H9 (cell line): ENCODE results near the gene TTLL9. TPM values are rescaled to one million over a fixed set of nuclear protein-coding genes. Genes with fewer than 3 reads are reported as not detected.

ENCODE experiments used
- DNase-seq: peaks from one replicate; pipeline ENCODE4 v3.0.0-alpha.2; 2017
- H2AFZ ChIP-seq: one replicate; pipeline ENCODE4 v1.6.1; 2013; ENCODE audit warnings: mild to moderate bottlenecking, low read length, control low read depth, moderate library complexity
- H2AK5ac ChIP-seq: 2 replicates; pipeline ENCODE4 v1.6.1; 2013; ENCODE audit warnings: low read length, control low read depth, mixed read lengths; ENCODE audit not compliant: insufficient read length
- H2BK120ac ChIP-seq: one replicate; pipeline ENCODE4 v1.6.1; 2013; ENCODE audit warnings: low read depth, mild to moderate bottlenecking, low read length, control low read depth, inconsistent platforms; ENCODE audit not compliant: poor library complexity, severe bottlenecking
- H2BK12ac ChIP-seq: 2 replicates; pipeline ENCODE4 v1.6.1; 2013; ENCODE audit warnings: low read length, control low read depth, mixed read lengths, low read depth; ENCODE audit not compliant: insufficient read length
- H2BK15ac ChIP-seq: 2 replicates; pipeline ENCODE4 v1.6.1; 2013; ENCODE audit warnings: low read depth, low read length, control low read depth
- H2BK20ac ChIP-seq: one replicate; pipeline ENCODE4 v1.6.1; 2013; ENCODE audit warnings: low read depth, mild to moderate bottlenecking, low read length, control low read depth, inconsistent platforms; ENCODE audit not compliant: poor library complexity, severe bottlenecking
- H2BK5ac ChIP-seq: 2 replicates; pipeline ENCODE4 v1.6.1; 2013; ENCODE audit warnings: low read length, control low read depth, mixed read lengths; ENCODE audit not compliant: insufficient read length
- H3K14ac ChIP-seq: 2 replicates; pipeline ENCODE4 v1.6.1; 2013; ENCODE audit warnings: low read length, control low read depth; ENCODE audit not compliant: insufficient read depth
- H3K18ac ChIP-seq: 2 replicates; pipeline ENCODE4 v1.6.1; 2013; ENCODE audit warnings: low read depth, mild to moderate bottlenecking, mixed read lengths, low read length, control low read depth; ENCODE audit not compliant: insufficient read length
- H3K23ac ChIP-seq: 2 replicates; pipeline ENCODE4 v1.6.1; 2013; ENCODE audit warnings: low read length, control low read depth, mixed read lengths, low read depth; ENCODE audit not compliant: insufficient read length
- H3K23me2 ChIP-seq: 2 replicates; pipeline ENCODE4 v1.6.1; 2013; ENCODE audit warnings: low read depth, mild to moderate bottlenecking, mixed read lengths, low read length, control low read depth; ENCODE audit not compliant: insufficient read length, poor library complexity, severe bottlenecking
- H3K27ac ChIP-seq: 2 replicates; pipeline ENCODE4 v1.5.1; 2013; ENCODE audit warnings: low read length, control low read depth, mixed read lengths, low read depth; ENCODE audit not compliant: insufficient read length
- H3K27me3 ChIP-seq: 2 replicates; pipeline ENCODE4 v1.6.1; 2013; ENCODE audit warnings: low read length, control low read depth, inconsistent platforms; ENCODE audit not compliant: insufficient read depth
- H3K4ac ChIP-seq: 2 replicates; pipeline ENCODE4 v1.6.1; 2013; ENCODE audit warnings: low read depth, mild to moderate bottlenecking, control low read depth, inconsistent platforms, low read length, moderate library complexity
- H3K4me1 ChIP-seq: 2 replicates; pipeline ENCODE4 v1.6.1; 2013; ENCODE audit warnings: low read length, control low read depth, inconsistent platforms; ENCODE audit not compliant: insufficient read depth
- H3K4me2 ChIP-seq: 2 replicates; pipeline ENCODE4 v1.6.1; 2013; ENCODE audit warnings: low read length, control low read depth, mixed read lengths; ENCODE audit not compliant: insufficient read length, insufficient read depth
- H3K56ac ChIP-seq: 2 replicates; pipeline ENCODE4 v1.6.1; 2013; ENCODE audit warnings: low read depth, mild to moderate bottlenecking, mixed read lengths, low read length, control low read depth; ENCODE audit not compliant: insufficient read length
- H3K79me1 ChIP-seq: 2 replicates; pipeline ENCODE4 v1.6.1; 2013; ENCODE audit warnings: low read depth, mild to moderate bottlenecking, moderate library complexity, low read length, control low read depth, inconsistent platforms; ENCODE audit not compliant: insufficient read depth, poor library complexity, severe bottlenecking
- H3K79me2 ChIP-seq: 2 replicates; pipeline ENCODE4 v1.6.1; 2013; ENCODE audit warnings: low read length, control low read depth, inconsistent platforms; ENCODE audit not compliant: insufficient read depth
- H3K9ac ChIP-seq: 2 replicates; pipeline ENCODE4 v1.6.1; 2013; ENCODE audit warnings: low read length, control low read depth, mixed read lengths; ENCODE audit not compliant: insufficient read length; ENCODE audit errors: extremely low read depth
- H3K9me3 ChIP-seq: one replicate; pipeline ENCODE4 v1.6.1; 2013; ENCODE audit warnings: low read depth, low read length, inconsistent platforms; ENCODE audit not compliant: control insufficient read depth
- H3T11ph ChIP-seq: one replicate; pipeline ENCODE4 v1.6.1; 2013; ENCODE audit warnings: mild to moderate bottlenecking, low read length, control low read depth, inconsistent platforms
- H4K20me1 ChIP-seq: one replicate; pipeline ENCODE4 v1.6.1; 2013; ENCODE audit not compliant: control insufficient read depth, insufficient read length, insufficient read depth
- H4K5ac ChIP-seq: 2 replicates; pipeline ENCODE4 v1.6.1; 2013; ENCODE audit warnings: low read depth, mild to moderate bottlenecking, mixed read lengths, low read length, control low read depth; ENCODE audit not compliant: insufficient read length
- H4K8ac ChIP-seq: replicated peaks from 2 replicates; pipeline ENCODE4 v1.6.1; 2013; ENCODE audit warnings: low read length, control low read depth, mixed read lengths, low read depth; ENCODE audit not compliant: insufficient read length
- H4K91ac ChIP-seq: 2 replicates; pipeline ENCODE4 v1.6.1; 2013; ENCODE audit warnings: low read depth, mild to moderate bottlenecking, moderate library complexity, mixed read lengths, low read length, control low read depth; ENCODE audit not compliant: insufficient read length
- H3K27ac Mint-ChIP-seq, 3 experiments: 2 replicates in 2 of 3; 3 replicates in 1 of 3; pipeline ENCODE4 v1.8.0; 2020 to 2021; ENCODE audit warnings: mixed read lengths in 3 of 3, mild to moderate bottlenecking in 1 of 3, moderate library complexity in 1 of 3
- H3K27me3 Mint-ChIP-seq: 2 replicates; pipeline ENCODE4 v1.8.0; 2021; ENCODE audit warnings: low read depth, mild to moderate bottlenecking, moderate library complexity, mixed read lengths
- H3K36me3 Mint-ChIP-seq, 3 experiments: 2 replicates in 2 of 3; 3 replicates in 1 of 3; pipeline ENCODE4 v1.8.0; 2020 to 2021; ENCODE audit warnings: low read depth in 3 of 3, mixed read lengths in 3 of 3; ENCODE audit not compliant: insufficient read depth in 1 of 3
- H3K4me1 Mint-ChIP-seq, 2 experiments: 2 replicates each; pipeline ENCODE4 v1.8.0; 2020; ENCODE audit warnings: mixed read lengths in 2 of 2
- H3K4me3 Mint-ChIP-seq, 2 experiments: 2 replicates in 1 of 2; 3 replicates in 1 of 2; pipeline ENCODE4 v1.8.0; 2020 to 2021; ENCODE audit warnings: mild to moderate bottlenecking in 2 of 2, mixed read lengths in 2 of 2, moderate library complexity in 1 of 2
- H3K9me3 Mint-ChIP-seq, 2 experiments: 2 replicates in 1 of 2; 3 replicates in 1 of 2; pipeline ENCODE4 v1.8.0; 2020; ENCODE audit warnings: mild to moderate bottlenecking in 2 of 2, mixed read lengths in 2 of 2, moderate library complexity in 1 of 2
- WGBS: extraction: QIAGEN DNeasy Blood & Tissue Kit; methylation state at CpG from one replicate; pipeline ENCODE4 v1.1.7; 2013; ENCODE audit warnings: missing lambda C conversion rate, low lambda C conversion rate, mixed read lengths; ENCODE audit not compliant: insufficient read length; ENCODE audit errors: extremely low coverage; 5-methylcytosine and 5-hydroxymethylcytosine counted together
- total RNA-seq: library from RNA; stranded (reverse); gene quantifications from 2 replicates; pipeline ENCODE4 v1.2.1, GENCODE V29; 2021
- TF ChIP-seq, protein P1 (sequence below): fragments of 200-600 bp; sonication (generic); conservative IDR thresholded peaks from 3 replicates; pipeline ENCODE4 v1.8.0; 2021; ENCODE audit warnings: antibody characterized with exemption, mild to moderate bottlenecking

Gene TTLL9
- total RNA-seq, 1 experiment from 2014 or later: 0.20 TPM

DNA sequence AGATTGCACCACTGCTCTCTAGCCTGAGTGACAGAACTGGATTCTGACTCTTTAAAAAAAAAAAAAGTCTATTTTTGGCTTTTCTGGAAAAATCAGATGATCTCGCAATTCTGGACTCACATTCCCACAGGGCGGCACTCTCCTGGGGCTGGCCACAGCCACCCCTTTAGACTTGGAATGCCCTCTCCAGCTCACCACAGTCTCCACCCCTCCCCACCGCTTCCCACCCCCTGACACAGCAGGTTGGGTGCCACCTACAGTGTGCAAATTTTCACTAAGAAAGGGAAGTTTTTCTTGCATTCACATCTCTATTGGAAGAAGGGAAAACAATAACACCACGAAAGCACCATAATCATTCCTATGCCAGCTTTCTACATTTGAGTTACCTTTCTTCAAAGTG is 66.0 kb downstream of the TTLL9 start:
- Histone ChIP-seq H3K9me3 (no peaks in the 10 kb centered on the region), H4K20me1 (peaks cover 3% of the 10 kb centered on the region), H3T11ph (no peak overlapping the region), H3K23me2 (no peaks in the 10 kb centered on the region), H2BK120ac (no peak overlapping the region), H3K27ac (no peak overlapping the region), H2BK5ac (no peak overlapping the region), H3K14ac (no peak overlapping the region), H2BK15ac (no peak overlapping the region), H3K4me2 (no peak overlapping the region), H3K18ac (no peak overlapping the region), H3K23ac (no peak overlapping the region), H3K4ac (no peak overlapping the region), H3K79me2 (no peaks in the 10 kb centered on the region), H2BK12ac (no peak overlapping the region), H3K27me3 (0 out of 2 replicates have a peak, but pooled peaks cover 2% of the 10 kb centered on the region), H4K91ac (no peak overlapping the region), H3K79me1 (no peaks in the 10 kb centered on the region), H2BK20ac (no peak overlapping the region), H4K5ac (no peak overlapping the region), H3K56ac (no peak overlapping the region), H3K9ac (no peak overlapping the region), H3K4me1 (no peaks in the 10 kb centered on the region), H2AFZ (no peak overlapping the region), H2AK5ac (no peak overlapping the region), H4K8ac (no peak overlapping the region)
- H3K27ac Mint-ChIP-seq: no peak overlapping the region
- TF ChIP-seq, protein P1, sequence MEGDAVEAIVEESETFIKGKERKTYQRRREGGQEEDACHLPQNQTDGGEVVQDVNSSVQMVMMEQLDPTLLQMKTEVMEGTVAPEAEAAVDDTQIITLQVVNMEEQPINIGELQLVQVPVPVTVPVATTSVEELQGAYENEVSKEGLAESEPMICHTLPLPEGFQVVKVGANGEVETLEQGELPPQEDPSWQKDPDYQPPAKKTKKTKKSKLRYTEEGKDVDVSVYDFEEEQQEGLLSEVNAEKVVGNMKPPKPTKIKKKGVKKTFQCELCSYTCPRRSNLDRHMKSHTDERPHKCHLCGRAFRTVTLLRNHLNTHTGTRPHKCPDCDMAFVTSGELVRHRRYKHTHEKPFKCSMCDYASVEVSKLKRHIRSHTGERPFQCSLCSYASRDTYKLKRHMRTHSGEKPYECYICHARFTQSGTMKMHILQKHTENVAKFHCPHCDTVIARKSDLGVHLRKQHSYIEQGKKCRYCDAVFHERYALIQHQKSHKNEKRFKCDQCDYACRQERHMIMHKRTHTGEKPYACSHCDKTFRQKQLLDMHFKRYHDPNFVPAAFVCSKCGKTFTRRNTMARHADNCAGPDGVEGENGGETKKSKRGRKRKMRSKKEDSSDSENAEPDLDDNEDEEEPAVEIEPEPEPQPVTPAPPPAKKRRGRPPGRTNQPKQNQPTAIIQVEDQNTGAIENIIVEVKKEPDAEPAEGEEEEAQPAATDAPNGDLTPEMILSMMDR: no peak
- H3K9me3 Mint-ChIP-seq: no peaks in the 10 kb centered on the region
- peaks cover 19 to 21% of the 10 kb centered on the region in 2 experiments for H3K4me1 Mint-ChIP-seq
- H3K36me3 Mint-ChIP-seq: no peaks in the 10 kb centered on the region
- peaks cover 5% of the 10 kb centered on the region; the same call in 1 of the 2 replicates for H3K27me3 Mint-ChIP-seq
- no peak overlapping the region for H3K4me3 Mint-ChIP-seq
- DNase-seq: no peak
- no CpG with 5 or more reads among the region's 4 CpGs for WGBS
